Skin of body (tissue), 2 donors: ENCODE results near the gene TACC3. TPM values are rescaled to one million over a fixed set of nuclear protein-coding genes. Genes with fewer than 3 reads are reported as not detected.

Source experiments
- DNase-seq: peaks from one replicate; lab custom pipeline; 2025; lab: John Stamatoyannopoulos, UW
- total RNA-seq: library from RNA; depleted of rRNA; stranded (reverse); fragments of >200 nt; gene quantifications from one replicate; pipeline ENCODE4 v1.2.3, GENCODE V29; 2014

The TACC3 gene
- total RNA-seq, 1 donor from 2014 or later = 14.1 TPM

- DNase-seq = no peak
Measured at GRCh38 chr4:1772853-1773538, 51.7 kb downstream of the TACC3 start.

GRCh38 chr4:1773754-1774153, 52.4 kb downstream of the TACC3 start:
- DNase-seq = no peak

DNA sequence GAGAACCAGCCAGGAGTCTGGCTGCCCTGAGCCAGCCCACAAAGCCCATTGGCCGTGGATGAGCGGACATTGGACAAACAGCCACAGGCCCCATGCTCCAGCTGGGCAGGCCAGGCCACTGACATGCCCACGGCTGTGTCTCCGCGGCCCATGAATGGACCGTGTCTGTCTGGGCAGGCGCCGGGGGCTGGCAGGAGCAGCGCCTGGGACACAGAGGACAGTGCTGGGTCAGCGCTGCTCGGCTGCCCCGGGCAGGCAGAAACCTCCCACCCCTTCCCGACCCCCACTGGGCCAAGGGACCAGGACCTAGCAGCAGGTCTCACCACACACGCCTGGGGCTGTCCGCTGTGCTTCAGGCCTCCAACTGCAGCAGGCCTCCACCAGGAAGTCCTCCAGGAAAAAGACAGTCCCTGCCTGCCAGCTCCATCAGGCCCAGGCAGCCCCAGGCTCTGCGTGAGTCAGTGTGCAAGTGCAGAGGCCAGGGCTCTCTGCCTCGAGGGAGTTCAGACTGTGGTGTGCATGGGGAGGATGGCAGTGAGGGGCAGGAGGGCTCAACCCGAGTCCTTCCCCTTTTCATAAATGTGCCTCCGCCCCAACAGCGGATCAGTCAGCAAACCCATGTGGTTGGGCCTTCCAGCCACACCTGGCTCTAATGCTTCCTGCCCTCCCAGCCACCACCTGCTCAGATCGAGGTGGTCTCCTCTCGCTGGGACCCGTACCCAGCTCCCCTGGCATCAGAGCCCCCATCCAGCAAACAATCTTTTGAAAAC, 54.6 kb downstream of the TACC3 start:
- no peak for DNase-seq

- no peak for DNase-seq
Measured at GRCh38 chr4:1776521-1777161, 55.3 kb downstream of the TACC3 start.

GRCh38 chr4:1777822-1778641, 56.7 kb downstream of the TACC3 start:
- no peak for DNase-seq

DNA sequence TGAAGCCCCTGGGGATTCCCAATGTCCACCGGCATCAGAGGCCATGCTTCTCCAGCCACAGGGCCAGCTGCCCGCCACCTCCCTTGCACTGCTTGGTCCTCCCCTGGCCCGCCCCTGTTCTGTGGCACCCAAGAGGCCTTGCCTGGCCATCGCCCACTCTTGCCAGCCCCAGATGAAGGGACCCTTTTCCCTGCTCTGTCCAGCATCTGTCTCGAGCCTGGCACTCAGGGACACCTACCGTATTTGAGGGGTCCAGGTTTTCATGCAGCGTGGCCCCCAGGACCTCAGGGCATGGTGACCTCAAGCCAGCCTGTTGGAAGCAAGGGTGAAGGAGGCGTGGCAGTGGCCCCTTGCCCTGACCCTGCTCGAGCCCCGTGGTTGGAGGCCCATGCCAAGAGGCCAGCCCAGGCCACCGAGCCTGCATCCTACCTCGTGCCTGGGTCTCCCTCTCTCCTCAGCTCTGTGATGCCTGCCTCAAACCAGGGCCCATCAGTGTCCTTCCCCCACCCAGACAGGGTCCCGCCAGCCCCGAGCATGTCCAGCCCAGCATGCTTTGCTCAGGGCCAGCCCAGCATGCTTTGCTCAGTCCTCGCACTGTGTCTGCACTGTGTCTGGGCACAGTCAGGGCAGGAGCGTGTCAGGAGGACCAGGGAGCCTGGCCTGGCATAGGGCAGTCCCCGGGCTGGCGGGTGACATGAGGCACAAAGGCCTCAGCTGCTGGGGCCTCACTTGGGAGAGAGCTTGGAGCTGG, 57.5 kb downstream of the TACC3 start:
- DNase-seq = no peak

DNA sequence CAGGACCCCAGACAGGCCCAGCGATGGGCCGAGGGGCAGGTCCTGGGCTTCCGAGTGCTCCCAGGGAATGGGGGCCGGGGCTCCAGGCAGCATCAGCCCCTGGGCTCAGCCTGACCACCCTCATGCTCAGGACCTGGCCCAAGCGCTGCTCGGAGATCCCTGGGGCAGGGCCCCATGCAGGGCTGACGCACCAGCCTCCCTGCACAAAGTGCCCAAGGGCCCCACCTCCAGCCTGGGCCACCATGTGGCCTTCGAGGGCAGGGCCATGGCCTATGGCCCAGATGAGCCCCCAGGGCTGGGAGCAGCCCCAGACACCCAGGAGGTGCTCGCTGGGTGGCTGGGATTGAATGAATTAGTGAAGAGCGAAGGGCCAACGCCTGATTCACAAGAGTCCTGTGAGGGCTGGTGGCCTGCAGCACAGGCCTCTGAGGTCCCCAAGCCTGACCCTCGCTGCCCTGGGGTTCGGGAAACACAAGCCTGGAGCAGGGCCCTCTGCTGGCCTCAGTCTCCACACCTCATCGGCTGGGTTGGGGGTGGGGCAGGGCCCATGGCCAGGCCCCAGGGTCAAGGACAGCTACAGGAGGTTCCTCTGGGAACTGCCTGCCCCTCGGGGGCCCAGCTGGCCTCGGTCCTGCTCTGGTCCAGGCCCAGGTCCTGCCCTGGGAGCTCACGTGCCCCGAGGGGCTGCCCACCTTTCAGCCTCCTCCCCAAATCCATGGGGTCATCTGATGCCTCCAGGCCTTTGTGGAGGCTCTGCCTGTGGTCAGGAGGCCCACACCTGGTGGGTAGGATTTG, 58.5 kb downstream of the TACC3 start:
- DNase-seq = no peak

DNA sequence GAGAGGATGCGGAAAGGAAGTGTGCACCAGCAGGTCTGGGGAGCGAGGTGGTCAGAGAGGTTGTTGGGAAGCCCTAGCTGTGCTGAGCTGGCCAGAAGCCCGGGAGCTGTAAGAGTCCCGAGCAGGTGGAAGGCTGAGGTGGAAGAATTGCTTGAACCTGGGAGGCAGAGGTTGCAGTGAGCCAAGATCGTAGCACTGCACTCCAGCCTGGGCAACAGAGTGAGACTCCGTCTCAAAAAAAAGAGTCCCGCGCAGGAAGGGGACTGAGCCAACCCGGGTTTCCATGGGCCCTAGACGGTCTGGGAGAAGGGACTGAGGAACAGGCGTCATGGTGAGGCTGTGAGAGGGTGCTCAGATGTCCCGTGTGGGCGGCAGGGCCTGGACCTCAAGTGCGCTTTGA, 59.1 kb downstream of the TACC3 start:
- DNase-seq = no peak

- peak; percentile 39 for DNase-seq
Measured at GRCh38 chr4:1783015-1783414, 61.7 kb downstream of the TACC3 start.

DNA sequence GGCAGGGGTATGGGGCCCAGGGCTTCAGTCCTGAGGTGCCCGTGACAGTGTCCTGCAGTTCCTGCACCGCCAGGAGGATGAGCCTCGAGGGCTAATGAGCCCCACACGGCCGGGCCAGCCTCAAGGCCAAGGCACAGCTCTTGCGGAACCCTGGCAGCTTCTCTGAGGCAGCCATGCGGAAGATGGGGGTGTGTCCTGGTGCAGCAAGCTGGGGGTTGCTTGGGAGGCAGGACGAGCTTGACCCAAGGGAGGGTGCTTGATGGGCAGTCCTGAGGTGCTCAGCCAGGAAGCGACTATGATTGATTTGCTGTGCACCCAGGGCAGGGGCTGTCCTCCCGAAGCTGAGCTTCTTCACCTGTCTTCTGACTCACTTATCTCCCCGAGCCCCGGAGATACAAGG, 62.6 kb downstream of the TACC3 start:
- no peak for DNase-seq

- DNase-seq = no peak
Measured at GRCh38 chr4:1784395-1784788, 63.1 kb downstream of the TACC3 start.

DNA sequence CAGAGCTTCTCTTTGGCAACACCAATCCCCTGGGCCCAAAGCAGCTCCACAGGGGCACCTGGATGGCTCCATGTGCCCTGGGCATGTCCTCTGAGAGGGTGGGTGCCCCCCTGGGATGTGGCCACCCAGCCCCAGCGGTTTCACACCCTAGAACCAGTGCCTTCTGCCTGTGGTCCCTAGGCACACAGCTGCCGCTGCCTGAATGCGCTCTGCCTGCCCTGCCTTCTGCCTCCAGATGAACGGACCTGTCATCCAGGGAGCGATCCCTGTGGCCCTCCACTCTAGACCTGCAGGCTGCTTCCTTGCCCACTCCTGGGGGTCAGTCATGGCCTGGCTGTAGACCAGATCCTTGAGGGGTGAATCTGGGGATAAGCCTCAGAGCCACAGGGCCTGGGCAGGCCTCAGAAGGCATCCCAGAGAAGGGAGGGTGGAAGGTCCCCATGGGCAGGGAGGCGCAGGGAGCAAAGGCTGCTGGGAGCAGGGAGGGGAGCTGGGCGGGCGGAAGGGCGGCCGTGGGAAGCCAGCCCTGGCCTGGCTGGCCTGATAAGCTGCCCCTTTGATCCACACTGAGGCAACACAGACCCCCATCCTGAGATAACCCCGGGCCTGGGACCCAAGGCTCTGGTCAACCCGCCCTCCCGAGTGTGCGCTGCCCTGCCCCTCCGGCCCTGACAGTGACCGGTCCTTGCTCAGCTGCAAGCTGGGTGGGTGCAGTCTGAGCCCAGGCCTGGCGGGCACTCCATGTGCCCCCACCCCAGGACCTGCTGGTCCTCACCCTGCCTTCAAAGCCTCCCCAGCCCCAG, 63.7 kb downstream of the TACC3 start:
- DNase-seq = no peak

DNA sequence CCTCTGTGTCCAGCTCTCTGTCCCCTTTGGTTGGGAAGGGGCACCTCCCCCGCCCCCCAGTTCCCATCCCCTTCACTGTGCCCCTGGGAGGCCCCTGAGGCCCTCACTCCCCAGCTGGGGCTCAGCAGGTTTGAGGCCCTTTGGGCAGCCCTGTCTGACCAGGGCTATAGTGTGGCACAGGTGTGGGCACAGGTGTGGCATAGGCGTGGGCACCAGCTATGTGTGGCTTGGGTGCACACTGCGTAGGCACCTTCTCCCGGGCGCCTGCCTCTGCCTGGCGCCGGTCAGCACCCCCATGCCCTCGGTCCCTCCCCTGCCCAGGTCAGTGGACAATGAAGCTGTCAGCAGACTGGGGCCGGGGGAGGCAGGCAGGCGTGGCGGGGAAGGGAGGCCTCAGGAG, 64.3 kb downstream of the TACC3 start:
- DNase-seq = no peak

GRCh38 chr4:1786544-1787362, 65.4 kb downstream of the TACC3 start:
- DNase-seq = no peak

DNA sequence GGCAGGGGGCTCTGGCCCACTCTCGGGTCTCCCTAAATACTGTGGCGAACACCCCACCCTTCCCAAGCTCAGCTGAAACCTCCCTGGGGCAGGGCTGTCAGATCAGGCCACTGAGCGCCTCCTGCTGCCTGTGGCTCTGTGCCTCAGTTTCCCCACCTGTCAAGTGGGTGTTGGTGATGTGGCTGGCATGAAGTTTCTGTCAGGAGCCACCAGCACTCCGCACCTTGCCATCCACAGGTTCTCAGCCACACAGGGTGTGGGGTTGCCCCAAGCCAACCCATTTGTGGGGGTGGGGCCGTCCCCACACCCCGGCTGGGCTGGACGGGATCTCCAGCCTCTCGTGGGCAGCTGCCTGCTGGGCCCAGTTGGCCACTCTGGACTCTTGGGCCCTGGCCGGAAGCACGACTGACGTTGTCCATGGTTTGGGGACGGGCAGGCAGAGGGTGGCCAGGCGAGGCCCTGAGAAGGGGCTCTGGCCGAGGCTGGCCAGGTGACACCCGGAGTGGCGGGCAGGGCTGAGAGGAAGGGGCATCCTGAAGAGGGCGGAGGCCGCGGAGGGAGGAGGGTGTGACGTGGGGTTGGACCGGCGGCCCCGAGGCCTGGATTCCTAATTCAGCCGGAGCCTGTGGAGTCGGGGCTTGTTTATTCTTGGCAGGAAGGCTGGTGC, 66.2 kb downstream of the TACC3 start:
- no peak for DNase-seq

GRCh38 chr4:1788254-1788973, 67.1 kb downstream of the TACC3 start:
- DNase-seq = no peak

- DNase-seq = no peak
Measured at GRCh38 chr4:1789552-1789951, 68.2 kb downstream of the TACC3 start.
